Spleen (tissue), 11 donors: ENCODE measurements around the gene SUPT3H. TPM values are rescaled to one million over a fixed set of nuclear protein-coding genes. Genes with fewer than 3 reads are reported as not detected.

ENCODE experiments used
- DNase-seq: peaks from one replicate; pipeline ENCODE4 v3.0.0-alpha.2; 2020
- H3K27ac ChIP-seq, 8 donors: fragments of 200-600 bp; sonication (generic) in 7 of 8; 1 replicate in 4 of 8; 2 replicates in 4 of 8; pipeline versions ENCODE4 v1.5.0 to v1.8.0; 2016 to 2021; ENCODE audit warnings: inconsistent platforms in 4 of 8, mild to moderate bottlenecking in 4 of 8, moderate library complexity in 1 of 8
- H3K27me3 ChIP-seq, 7 donors: fragments of 200-600 bp; sonication (generic) in 6 of 7; replicated peaks in 1 of 7; 1 replicate in 4 of 7; 2 replicates in 3 of 7; pipeline versions ENCODE4 v1.5.0 to v1.8.0; 2016 to 2021; ENCODE audit warnings: inconsistent platforms in 3 of 7, mild to moderate bottlenecking in 1 of 7
- H3K36me3 ChIP-seq, 6 donors: fragments of 200-600 bp; sonication (generic) in 5 of 6; 1 replicate in 4 of 6; 2 replicates in 2 of 6; pipeline versions ENCODE4 v1.5.0 to v1.8.0; 2016 to 2021; ENCODE audit warnings: inconsistent platforms in 2 of 6
- H3K4me1 ChIP-seq, 6 donors: fragments of 200-600 bp; sonication (generic) in 5 of 6; 1 replicate in 3 of 6; 2 replicates in 3 of 6; pipeline versions ENCODE4 v1.5.0 to v1.8.0; 2016 to 2021; ENCODE audit warnings: inconsistent platforms in 3 of 6
- H3K4me3 ChIP-seq, 8 donors: fragments of 200-600 bp; sonication (generic) in 7 of 8; 1 replicate in 4 of 8; 2 replicates in 4 of 8; pipeline versions ENCODE4 v1.5.0 to v1.8.0; 2016 to 2021; ENCODE audit warnings: inconsistent platforms in 4 of 8, mild to moderate bottlenecking in 4 of 8, moderate library complexity in 2 of 8
- H3K9me3 ChIP-seq, 8 donors: fragments of 200-600 bp; sonication (generic) in 7 of 8; 1 replicate in 4 of 8; 2 replicates in 4 of 8; pipeline versions ENCODE4 v1.5.0 to v1.8.0; 2016 to 2021; ENCODE audit warnings: inconsistent platforms in 4 of 8
- CTCF ChIP-seq, 11 experiments: fragments of 200-600 bp in 7 of 11; fragments of 450-650 bp in 4 of 11; sonication (generic) in 4 of 11; IDR thresholded peaks in 8 of 11; conservative IDR thresholded peaks in 3 of 11; 1 replicate in 7 of 11; 2 replicates in 4 of 11; pipeline versions ENCODE4 v1.4.0 to v1.8.0; 2016 to 2021; ENCODE audit warnings: antibody characterized with exemption in 11 of 11, inconsistent platforms in 4 of 11, mild to moderate bottlenecking in 1 of 11
- POLR2A ChIP-seq, 3 donors: fragments of 450-650 bp; IDR thresholded peaks; one replicate each; pipeline ENCODE4 v1.5.1; 2017; ENCODE audit warnings: antibody characterized with exemption in 3 of 3, mild to moderate bottlenecking in 1 of 3
- POLR2AphosphoS5 ChIP-seq, 3 donors: sonication (generic); formaldehyde crosslinking; IDR thresholded peaks; one replicate each; pipeline ENCODE4 v1.5.1; 2017; ENCODE audit warnings: antibody characterized with exemption in 3 of 3
- WGBS, 5 donors: extraction: QIAGEN DNeasy Blood & Tissue Kit in 3 of 5; methylation state at CpG; one replicate each; pipeline versions ENCODE4 v1.1.5 to v1.1.7; 2013 to 2018; 5-methylcytosine and 5-hydroxymethylcytosine counted together
- intact Hi-C: fragments of 100-400 bp; cut with DNase I; formaldehyde crosslinking; loops from one replicate; pipeline ENCODE4 v1.15.0; 2023; ENCODE audit warnings: low total_unique reads
- polyA plus RNA-seq, 3 donors: library from polyadenylated mRNA; stranded (reverse); fragments of 200-250 nt; gene quantifications; one replicate each; pipeline ENCODE4 v1.2.1, GENCODE V29; 2013
- total RNA-seq, 7 donors: library from RNA; depleted of rRNA in 3 of 7; stranded (reverse); fragments of >200 nt in 3 of 7; fragmentation: NEBNext Ultra II Directional in 4 of 7; extraction: Animal tissue kit (Norgen Biotek cat#: 25700) in 4 of 7; gene quantifications; one replicate each; pipeline versions ENCODE4 v1.1.0 to v1.2.1, GENCODE V29; 2016 to 2021
- donor health status: healthy with polysubstance abuse.
- donor health status: DM: no; HTN: no; CAD: no; lungs with moderate emphysema.
- donor health status: DM: no; HTN: no; CAD: no.
- donor health status: Bipolar disorder and iron deficiency.
- donor health status: healthy.
- donor health status: DM: no; HTN: no; CAD: no.
- donor health status: DM: yes; HTN: yes; CAD: no.

SUPT3H gene
- total and polyA plus RNA-seq, 10 donors, result 3.1 to 16.8 (median 6.2) TPM

- no peak for TF ChIP-seq POLR2AphosphoS5 (IDR thresholded peaks at IDR 0.05)
- no peak for TF ChIP-seq POLR2A (IDR thresholded peaks at IDR 0.05)
- no peak for TF ChIP-seq CTCF (IDR thresholded peaks at IDR 0.05 in 8 of 11, conservative IDR thresholded peaks at IDR 0.05 in 3 of 11)
- intact Hi-C loops, result no loop called here
- Histone ChIP-seq H3K4me3 (no peak overlapping the region), H3K27me3 (no peaks in the 10 kb centered on the region), H3K9me3 (peaks cover 9 to 64% (median 57%) of the 10 kb centered on the region in 8 donors), H3K36me3 (no peaks in the 10 kb centered on the region), H3K27ac (no peak overlapping the region), H3K4me1 (no peaks in the 10 kb centered on the region)
- DNase-seq, result no peak
Measured at GRCh38 chr6:45138765-45139164, 239.0 kb downstream of the SUPT3H start.

GRCh38 chr6:45136495-45136894 lies 241.2 kb downstream of the SUPT3H start:
- peaks cover 9 to 45% (median 39%) of the 10 kb centered on the region in 8 donors for H3K9me3 ChIP-seq
- peaks cover 0 to 7% (median 0%) of the 10 kb centered on the region in 6 donors for H3K4me1 ChIP-seq
- intact Hi-C loops, result no loop called here
- H3K4me3 ChIP-seq, result no peak overlapping the region
- no peak for TF ChIP-seq POLR2AphosphoS5 (IDR thresholded peaks at IDR 0.05)
- no peak for TF ChIP-seq CTCF (IDR thresholded peaks at IDR 0.05 in 8 of 11, conservative IDR thresholded peaks at IDR 0.05 in 3 of 11)
- no peak for TF ChIP-seq POLR2A (IDR thresholded peaks at IDR 0.05)
- H3K36me3 ChIP-seq, result no peaks in the 10 kb centered on the region
- no peak for DNase-seq
- no peak overlapping the region for H3K27ac ChIP-seq
- no peaks in the 10 kb centered on the region for H3K27me3 ChIP-seq

- Histone ChIP-seq H3K36me3 (no peaks in the 10 kb centered on the region), H3K27me3 (no peaks in the 10 kb centered on the region), H3K27ac (no peak overlapping the region), H3K4me1 (peaks cover 0 to 7% (median 0%) of the 10 kb centered on the region in 6 donors), H3K4me3 (no peak overlapping the region), H3K9me3 (peaks cover 9 to 28% (median 24%) of the 10 kb centered on the region in 8 donors)
- no peak for DNase-seq
- no peak for TF ChIP-seq POLR2A (IDR thresholded peaks at IDR 0.05)
- WGBS, 5 donors, result 61 to 79% (median 67%) methylated on average over 1 of the region's 1 CpG
- intact Hi-C loops, result no loop called here
Measured at GRCh38 chr6:45132658-45133294, 245.0 kb downstream of the SUPT3H start.

GRCh38 chr6:45132059-45132458 lies 245.7 kb downstream of the SUPT3H start:
- Histone ChIP-seq H3K27me3 (no peaks in the 10 kb centered on the region), H3K36me3 (no peaks in the 10 kb centered on the region), H3K4me3 (no peak overlapping the region), H3K9me3 (peaks cover 9 to 21% (median 16%) of the 10 kb centered on the region in 8 donors), H3K27ac (no peak overlapping the region), H3K4me1 (peaks cover 0 to 7% (median 0%) of the 10 kb centered on the region in 6 donors)
- intact Hi-C loops, result no loop called here
- no peak for DNase-seq
- 59 to 83% (median 60%) methylated on average over 1 of the region's 1 CpG for WGBS, 5 donors
- TF ChIP-seq POLR2A (IDR thresholded peaks at IDR 0.05), result no peak
- TF ChIP-seq POLR2AphosphoS5 (IDR thresholded peaks at IDR 0.05), result no peak
- no peak for TF ChIP-seq CTCF (IDR thresholded peaks at IDR 0.05 in 8 of 11, conservative IDR thresholded peaks at IDR 0.05 in 3 of 11)
